ENCODE measurements around the gene SCAMP2.

- TF ChIP-seq CTCF (conservative IDR thresholded peaks at IDR 0.05 in 1 of 2, IDR thresholded peaks at IDR 0.05 in 1 of 2; ENCODE audit: extremely low read depth in 1 of 2, insufficient read depth in 1 of 2, low read depth in 1 of 2, low read length in 2 of 2) (no peak), EZH2 (IDR thresholded peaks at IDR 0.05; ENCODE audit: borderline replicate concordance, low read length) (no peak)
Measured at GRCh38 chr15:74826921-74827320, 46.2 kb downstream of the SCAMP2 start.
